Spleen (tissue), 7 donors: Measurements from ENCODE around the gene SCN4A.

Experiments used
- POLR2A ChIP-seq, 3 donors: fragments of 450-650 bp; IDR thresholded peaks; one replicate each; pipeline ENCODE4 v1.5.1; 2017; ENCODE audit warnings: antibody characterized with exemption in 3 of 3, mild to moderate bottlenecking in 1 of 3
- POLR2AphosphoS5 ChIP-seq, 3 donors: sonication (generic); formaldehyde crosslinking; IDR thresholded peaks; one replicate each; pipeline ENCODE4 v1.5.1; 2017; ENCODE audit warnings: antibody characterized with exemption in 3 of 3
- TF ChIP-seq, protein P1 (sequence below), 11 experiments: fragments of 200-600 bp in 7 of 11; fragments of 450-650 bp in 4 of 11; sonication (generic) in 4 of 11; IDR thresholded peaks in 8 of 11; conservative IDR thresholded peaks in 3 of 11; 1 replicate in 7 of 11; 2 replicates in 4 of 11; pipeline versions ENCODE4 v1.4.0 to v1.8.0; 2016 to 2021; ENCODE audit warnings: antibody characterized with exemption in 11 of 11, inconsistent platforms in 4 of 11, mild to moderate bottlenecking in 1 of 11
- donor health status: DM: no; HTN: no; CAD: no; lungs with moderate emphysema.
- donor health status: DM: no; HTN: no; CAD: no.
- donor health status: DM: no; HTN: no; CAD: no.

DNA sequence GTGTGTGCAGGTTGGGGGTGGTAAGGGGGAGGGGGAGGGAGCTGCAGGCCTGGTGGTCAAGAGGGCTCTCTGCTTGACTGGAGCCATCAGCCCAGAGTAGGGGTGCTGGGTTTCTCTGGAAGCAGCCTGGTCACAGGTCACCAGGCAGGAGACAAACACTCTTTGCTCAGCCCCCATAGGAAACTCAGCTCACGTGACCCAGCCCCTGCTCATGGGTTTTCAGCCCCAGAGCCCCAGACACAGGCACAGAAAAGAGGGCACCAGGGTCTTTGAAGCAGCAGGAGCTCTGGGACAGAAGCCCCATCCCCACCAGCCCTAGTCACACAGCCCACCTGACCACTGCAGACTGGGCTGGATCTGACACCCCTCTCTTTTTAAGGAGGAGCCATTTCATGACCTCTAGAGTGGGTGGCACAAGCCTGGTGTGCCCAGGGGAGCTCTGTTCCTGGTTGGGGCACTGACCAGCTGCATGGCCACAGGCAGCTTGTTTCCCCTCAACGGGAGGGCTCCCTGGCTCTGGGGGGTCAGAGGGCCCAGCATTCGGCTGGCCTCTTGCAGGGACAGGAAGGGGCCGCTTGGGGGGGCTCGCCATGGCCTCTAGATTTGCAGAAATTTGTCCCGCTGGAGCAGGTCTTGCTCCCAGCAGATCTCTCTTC, 26.8 kb downstream of the SCN4A start:
- TF ChIP-seq, protein P1, sequence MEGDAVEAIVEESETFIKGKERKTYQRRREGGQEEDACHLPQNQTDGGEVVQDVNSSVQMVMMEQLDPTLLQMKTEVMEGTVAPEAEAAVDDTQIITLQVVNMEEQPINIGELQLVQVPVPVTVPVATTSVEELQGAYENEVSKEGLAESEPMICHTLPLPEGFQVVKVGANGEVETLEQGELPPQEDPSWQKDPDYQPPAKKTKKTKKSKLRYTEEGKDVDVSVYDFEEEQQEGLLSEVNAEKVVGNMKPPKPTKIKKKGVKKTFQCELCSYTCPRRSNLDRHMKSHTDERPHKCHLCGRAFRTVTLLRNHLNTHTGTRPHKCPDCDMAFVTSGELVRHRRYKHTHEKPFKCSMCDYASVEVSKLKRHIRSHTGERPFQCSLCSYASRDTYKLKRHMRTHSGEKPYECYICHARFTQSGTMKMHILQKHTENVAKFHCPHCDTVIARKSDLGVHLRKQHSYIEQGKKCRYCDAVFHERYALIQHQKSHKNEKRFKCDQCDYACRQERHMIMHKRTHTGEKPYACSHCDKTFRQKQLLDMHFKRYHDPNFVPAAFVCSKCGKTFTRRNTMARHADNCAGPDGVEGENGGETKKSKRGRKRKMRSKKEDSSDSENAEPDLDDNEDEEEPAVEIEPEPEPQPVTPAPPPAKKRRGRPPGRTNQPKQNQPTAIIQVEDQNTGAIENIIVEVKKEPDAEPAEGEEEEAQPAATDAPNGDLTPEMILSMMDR (IDR thresholded peaks at IDR 0.05 in 8 of 11, conservative IDR thresholded peaks at IDR 0.05 in 3 of 11) = no peak
- TF ChIP-seq POLR2AphosphoS5 (IDR thresholded peaks at IDR 0.05) (no peak), POLR2A (IDR thresholded peaks at IDR 0.05) (no peak)
